Measurements from ENCODE around the gene HES2.
"Not testable (repeated sequence)": the region's sequence is repeated elsewhere in the genome, so short reads cannot be mapped to it uniquely, and the experiment has no call there.

HES2 gene

GRCh38 chr1:6373961-6374720, 45.6 kb downstream of the HES2 start:
- peak overlapping the region; percentile 60 for H3K27ac ChIP-seq
- TF ChIP-seq CTCF (conservative IDR thresholded peaks at IDR 0.05), result no peak

GRCh38 chr1:6372236-6372635, 47.5 kb downstream of the HES2 start:
- peak overlapping the region; percentile 2; the same call in 1 of the 2 replicates for H3K27ac ChIP-seq

- no peak for TF ChIP-seq CTCF (conservative IDR thresholded peaks at IDR 0.05)
- H3K27ac ChIP-seq, result no peak overlapping the region
These were observed 49.7 kb downstream of the HES2 start for GRCh38 chr1:6370006-6370405.

- no peak overlapping the region for H3K27ac ChIP-seq
- TF ChIP-seq CTCF (conservative IDR thresholded peaks at IDR 0.05), result no peak
These were observed 52.2 kb downstream of the HES2 start for GRCh38 chr1:6367381-6368012.

DNA sequence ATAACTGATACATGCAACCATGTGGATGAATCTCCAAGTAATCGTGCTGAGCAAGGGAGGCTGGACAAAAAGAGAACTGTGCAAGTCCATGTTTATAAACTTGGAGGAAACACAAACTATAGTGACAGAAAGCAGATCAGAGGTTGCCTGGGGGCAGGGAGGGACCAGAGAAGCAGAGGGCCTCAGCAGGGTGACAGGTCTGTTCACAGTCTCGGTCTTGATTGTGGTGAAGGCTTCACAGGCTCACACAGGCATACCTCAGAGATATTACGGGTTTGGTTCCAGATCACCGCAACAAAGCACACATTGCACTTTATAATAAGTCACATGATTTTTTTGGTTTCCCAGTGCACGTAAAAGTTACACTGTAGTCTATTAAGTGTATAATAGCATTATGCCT, 54.7 kb downstream of the HES2 start:
- TF ChIP-seq CTCF (conservative IDR thresholded peaks at IDR 0.05), result no peak
- peak overlapping the region; percentile 49 for H3K27ac ChIP-seq

DNA sequence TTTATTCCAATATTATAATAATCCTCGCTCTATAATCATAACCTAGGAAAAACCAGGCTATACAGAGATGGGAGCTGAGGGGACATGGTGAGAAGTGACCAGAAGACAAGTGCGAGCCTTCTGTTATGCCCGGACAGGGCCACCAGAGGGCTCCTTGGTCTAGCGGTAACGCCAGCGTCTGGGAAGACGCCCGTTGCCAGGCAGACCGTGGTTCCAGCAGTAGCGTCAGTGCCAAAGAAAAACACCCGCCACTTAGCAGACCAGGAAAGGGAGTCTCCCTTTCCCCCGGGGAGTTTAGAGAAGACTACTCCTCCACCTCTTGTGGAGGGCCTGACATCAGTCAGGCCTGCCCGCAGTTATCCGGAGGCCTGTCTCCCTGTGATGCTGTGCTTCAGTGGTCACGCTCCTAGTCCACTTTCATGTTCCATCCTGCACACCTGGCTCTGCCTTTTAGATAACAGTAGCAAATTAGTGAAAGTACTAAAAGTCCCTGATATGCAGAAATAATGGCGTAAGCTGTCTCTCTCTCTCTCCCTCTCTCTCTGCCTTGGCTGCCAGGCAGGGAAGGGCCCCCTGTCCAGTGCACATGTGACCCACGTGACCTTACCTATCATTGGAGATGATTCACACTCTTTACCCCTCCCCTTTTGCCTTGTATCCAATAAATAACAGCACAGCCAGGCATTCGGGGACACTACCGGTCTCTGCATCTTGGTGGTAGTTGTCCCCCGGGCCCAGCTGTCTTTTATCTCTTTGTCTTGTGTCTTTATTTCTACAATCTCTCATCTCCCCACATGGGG, 56.4 kb downstream of the HES2 start:
- TF ChIP-seq CTCF (conservative IDR thresholded peaks at IDR 0.05), result peak; percentile 78
- H3K27ac ChIP-seq, result not testable (repeated sequence)

Data from VCaP (cell line).